NCI-H2196 treated with DMSO at 0.1 percent for 48 hours (cell line): ENCODE data around the gene CCND2.
A peak's percentile ranks its signal among the peaks of the same experiment; 100 is the strongest.

Experiments used
- DNase-seq: peaks from one replicate; lab custom pipeline; 2025; ENCODE audit not compliant: unreplicated experiment; lab: John Stamatoyannopoulos, UW

Gene CCND2

DNA sequence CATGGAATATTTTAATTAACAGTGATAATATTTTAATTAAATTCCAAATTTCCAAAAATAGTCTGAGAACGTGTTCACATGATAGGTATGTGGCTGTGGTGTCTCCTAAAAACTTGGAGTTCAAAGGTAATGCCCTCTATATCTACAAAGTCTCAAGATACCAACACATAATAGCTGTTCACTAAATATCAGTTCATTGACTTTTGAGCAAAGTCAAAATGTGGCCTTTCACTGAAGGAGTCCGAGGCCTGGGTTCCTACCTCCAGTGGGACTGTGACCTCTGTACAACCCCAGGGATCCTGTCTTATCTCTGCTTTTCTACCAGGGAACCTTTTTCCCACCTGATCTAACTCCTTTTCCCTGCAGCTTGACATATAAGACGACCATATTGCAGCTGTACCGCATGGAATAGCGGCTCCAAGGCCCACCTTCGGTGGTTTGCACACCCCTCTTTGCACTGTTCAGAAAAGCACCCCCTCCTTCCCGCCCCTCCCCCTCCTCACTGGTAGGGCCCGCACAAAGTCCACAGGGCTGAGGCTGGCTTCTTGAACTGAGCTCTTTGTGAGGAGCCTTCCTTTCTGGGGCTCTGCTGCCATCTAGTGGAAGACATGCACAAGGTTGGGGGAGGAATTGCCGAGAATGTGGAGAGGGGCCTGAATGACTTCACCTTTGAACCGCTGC lies 3.1 kb downstream of the CCND2 start:
- DNase-seq, result peak; percentile 50

DNA sequence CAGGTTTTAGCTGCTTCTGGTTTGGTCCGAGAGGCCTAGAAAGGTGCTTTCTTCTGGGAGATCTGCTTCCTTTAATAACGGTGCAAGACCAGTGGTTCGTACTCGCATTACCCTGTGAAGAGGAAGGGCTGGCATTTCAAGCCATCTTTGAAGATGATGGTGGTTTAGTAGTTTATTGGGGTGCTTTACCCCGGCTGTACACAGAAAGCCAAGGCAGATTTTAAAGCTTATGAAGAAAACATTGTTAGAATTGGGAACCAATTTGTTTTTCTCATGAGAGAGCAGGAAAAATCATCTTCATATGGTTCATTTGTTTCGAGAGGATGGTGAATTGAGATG lies 3.6 kb downstream of the CCND2 start:
- no peak for DNase-seq

DNA sequence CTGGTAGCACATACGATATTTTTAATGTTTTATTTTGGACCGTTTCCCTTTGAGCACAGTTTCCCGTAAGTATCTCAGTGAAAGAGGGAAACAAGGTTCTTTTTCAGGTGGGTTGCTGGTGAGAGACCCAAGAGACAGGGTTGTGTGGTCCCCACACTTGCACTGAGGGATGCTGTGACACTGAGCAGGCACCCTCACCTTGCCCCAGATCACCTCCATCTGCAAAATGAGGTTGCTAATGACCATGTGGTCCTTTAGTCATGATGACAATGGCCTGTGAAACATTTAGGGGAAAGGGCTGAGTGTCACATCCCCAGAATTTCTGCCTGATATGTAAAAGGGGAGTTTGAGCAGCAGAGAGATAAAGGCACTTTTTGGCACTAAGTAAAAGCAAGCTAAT lies 4.3 kb downstream of the CCND2 start:
- DNase-seq, result no peak

DNA sequence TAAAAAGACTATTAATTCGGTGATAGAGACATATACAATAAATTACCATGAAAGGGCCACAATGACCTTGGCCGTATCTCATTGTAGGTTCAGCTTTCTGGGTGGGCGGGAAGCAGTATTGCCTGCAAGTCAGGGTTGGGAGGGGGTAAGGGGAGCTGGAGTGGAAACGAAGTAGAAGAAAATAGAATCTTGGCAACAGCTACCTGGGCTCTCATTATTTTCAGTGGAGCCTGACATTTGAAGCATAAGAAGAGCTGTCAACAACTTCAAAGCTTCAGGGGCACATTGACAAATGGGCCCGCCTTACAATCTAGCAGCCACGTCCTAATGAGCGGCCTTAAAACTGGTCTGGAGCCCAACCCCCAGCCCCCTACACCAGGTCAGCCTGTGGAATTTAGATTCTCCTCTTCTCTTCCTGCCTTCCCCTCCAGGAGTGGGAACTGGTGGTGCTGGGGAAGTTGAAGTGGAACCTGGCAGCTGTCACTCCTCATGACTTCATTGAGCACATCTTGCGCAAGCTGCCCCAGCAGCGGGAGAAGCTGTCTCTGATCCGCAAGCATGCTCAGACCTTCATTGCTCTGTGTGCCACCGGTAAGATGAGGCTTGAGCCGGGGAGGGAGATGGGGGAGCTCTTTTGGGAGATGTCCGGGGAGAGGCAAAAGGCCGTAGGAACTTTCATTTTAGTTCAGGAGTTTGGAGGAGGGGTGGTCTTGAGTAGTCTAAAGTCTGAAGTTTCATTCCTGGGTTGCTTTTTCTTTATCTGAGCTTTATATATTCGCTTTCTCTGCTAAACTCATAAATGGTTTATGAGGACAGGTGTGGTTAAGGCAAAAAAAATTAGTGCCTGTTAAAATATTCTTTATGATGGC lies 5.0 kb downstream of the CCND2 start:
- no peak for DNase-seq

DNA sequence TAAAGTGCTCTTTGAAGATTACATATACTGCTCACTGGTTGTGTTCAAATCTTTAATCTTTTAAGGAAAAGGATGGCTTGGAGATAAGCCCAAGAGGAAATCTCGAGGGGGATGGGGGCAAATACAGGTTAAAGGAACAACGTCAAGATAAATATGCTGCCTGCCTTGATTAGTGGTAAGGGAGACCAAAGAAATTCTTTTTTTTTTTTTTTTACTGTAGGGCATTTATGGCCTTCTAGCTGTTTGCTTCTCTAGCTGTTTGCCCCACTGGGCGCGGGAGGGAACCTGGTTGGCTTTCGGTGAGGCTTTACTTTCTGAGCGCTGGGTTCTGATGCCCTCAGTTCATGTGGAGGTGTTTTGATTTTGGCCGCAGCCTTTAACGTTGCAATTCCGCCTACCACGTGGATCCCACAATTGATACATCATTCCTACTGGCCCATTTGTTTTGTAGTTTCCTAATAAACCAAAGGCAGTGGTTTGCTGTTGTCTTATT lies 5.7 kb downstream of the CCND2 start:
- no peak for DNase-seq

DNA sequence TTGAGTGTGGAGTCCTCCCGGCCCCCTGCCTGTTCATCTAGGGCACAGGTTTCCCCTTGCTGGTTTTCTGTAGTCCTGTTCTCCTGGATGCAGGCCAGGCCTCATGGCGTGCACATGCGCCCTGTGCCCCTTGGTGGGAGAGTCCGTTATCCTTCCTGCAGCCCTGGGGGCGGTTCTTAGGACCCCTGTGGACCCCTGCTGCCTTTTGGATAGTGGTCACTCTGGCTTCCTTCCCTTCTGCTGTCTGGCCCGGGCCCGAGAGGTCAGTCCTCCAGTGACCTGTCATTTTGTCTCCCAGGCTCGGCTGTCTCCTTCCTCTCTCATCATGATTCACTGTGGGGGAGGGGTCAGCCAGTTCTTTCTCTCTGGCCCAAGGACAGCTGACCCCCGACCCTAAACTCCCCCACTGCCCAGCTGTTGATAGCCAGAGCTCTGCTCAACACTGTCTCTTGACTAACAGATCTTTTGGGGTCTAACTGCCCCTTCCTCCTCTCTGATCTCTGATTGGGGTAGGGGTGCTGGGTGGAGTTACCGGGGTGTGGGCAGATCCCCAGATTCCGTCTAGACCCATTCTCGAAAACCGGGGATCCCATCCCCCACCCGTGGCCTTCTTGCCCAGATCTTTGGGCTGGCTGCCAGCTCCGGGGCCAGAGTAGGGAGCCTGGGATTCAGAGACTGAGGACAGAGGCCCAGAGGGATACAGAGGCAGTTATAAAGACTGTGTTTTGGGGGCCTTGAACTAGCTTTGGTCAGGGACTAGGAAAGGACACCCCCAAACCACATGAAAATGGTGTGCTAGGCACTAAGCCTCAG lies 7.0 kb downstream of the CCND2 start:
- DNase-seq, result no peak

DNA sequence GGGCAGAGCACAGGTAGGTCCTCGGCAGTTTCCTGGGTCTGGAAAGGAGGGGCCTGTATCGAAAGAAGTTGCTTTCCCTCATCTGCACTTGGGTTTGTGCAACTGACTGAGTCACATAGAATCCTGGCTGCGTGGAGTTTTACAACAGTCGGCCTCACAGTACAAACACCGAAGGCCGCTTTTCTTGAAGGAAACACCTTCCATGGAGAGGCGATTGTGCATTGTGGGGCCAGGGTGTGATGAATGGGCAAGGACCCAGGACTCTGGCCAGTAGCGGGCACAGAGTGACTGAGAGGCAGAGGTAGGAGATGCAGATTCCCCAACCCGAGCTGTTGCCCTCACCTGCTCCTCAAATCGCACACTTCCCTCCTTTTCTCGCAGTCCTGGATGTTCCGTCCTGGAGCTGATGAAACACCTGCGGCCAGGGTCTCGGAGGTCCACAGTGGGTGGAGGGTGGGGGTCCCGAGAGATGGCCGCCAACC lies 7.7 kb downstream of the CCND2 start:
- DNase-seq, result no peak

DNA sequence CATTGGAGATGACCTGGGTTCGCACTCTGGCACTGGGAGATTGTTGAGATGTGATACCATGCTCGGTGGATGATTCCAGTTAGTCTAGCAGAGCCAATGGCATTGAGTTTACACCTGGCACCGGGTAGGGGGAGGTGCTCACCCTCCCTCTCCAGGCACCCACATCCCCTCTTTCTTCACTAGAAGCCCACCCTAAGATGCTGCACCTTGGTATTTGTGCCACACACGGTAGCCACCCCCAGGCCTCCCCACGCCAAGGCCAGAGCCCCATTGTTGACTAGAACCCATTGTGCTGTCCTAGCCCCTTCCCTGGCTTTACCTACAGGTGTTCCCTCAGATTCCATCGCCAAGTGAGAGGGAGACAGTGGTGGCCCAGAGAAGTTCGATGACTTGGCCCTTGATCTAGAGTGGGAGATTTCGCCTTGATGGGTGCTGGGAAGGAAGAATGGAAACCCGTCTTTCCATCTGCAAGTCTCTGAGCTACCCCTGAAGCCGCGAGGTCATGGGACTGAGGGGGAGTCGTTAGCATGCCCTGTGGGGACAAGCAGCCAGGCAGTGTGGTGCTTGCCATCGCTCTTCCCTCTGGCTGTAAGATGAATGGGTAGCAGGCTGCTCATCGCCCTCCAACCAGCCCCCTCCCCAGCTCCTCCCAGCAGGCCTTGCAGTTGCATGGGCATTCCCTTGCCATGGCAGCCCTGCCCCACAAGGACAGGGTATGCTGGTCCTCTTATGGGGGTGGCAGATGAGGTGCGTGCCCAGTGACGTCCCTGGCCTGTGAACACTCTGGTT lies 8.7 kb downstream of the CCND2 start:
- no peak for DNase-seq

DNA sequence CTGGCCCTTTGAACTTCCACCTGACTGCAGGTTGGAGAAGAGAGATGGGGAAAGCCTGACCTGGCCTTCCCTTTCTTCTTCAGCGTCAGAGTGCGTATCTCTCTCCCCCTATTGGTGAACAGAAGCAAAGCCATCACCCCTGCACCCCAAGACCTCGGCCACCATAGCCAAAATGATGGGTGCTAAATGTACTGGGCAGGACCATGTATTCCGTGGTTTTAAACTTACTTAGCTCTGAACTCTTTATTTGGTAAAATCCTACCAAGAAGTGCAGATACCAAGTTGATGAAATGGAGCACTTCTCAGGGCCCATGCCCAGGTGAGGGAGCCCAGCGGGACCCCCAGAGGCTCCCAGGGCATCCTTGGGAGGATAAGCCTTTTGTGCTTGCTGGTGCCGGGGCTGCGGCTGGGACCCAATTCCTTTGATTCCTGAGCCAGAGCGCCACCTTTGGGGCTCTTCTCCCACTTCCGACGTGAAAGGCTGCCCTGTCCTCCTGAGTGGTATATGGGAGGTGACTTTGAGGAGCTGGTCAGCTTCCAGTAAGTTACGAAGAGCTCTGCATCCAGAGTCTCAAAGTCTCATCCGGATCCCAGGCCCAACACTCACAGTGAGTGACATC lies 9.4 kb downstream of the CCND2 start:
- DNase-seq, result no peak

DNA sequence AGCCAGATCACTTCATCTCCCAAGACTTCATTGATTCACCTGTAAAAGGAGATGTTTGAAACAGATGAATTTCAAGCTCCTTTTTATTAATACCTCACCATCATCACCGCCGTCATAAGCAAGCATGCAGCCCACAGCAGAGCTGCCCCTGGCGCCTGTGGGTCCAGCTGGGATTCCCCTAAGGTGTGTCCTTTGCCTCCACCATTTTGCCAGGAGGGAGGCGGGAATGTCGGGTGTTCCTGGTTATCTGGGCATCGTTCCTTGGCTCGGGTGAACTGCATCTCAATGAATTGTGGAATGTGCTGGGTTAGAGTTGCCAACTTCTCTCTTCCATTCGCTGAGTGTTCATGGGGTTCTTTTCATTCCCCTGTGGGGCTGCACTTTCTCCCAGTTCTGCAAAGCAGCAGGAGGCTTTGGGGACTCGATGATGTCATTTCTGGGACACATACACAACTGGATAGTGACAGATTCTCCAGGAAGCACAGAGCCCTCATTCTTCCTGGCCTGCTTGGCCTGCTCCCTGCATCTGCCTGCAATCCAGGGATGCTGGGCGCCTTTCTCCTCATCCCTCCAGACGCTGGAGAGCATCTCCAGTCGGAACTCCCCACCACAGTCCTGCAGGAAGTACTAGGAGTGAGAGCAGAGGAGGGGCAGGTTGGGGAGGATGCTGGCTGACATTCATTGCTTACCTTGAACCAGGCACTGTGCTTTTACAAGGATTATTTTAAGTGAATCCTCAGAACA lies 10.1 kb downstream of the CCND2 start:
- no peak for DNase-seq

DNA sequence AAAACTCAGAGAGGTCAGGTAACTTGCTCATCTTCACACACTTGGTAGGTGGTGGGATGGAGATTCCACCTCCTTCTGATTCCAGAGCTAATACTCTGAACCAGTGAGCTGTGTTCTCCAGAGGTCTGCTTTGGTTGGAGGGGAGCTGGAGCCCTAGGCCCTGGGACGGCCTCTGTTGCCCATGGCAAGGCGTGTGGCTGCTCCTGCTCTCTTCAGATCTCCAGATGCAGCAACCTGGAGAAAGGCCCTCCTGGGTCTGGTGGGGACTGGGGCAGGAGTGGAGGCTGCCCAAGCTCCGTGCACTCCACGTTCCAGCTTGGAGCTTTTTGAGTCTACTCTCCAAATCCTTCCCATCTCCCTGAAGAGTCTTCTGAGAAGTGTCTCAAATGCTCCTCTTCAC lies 10.7 kb downstream of the CCND2 start:
- no peak for DNase-seq

DNA sequence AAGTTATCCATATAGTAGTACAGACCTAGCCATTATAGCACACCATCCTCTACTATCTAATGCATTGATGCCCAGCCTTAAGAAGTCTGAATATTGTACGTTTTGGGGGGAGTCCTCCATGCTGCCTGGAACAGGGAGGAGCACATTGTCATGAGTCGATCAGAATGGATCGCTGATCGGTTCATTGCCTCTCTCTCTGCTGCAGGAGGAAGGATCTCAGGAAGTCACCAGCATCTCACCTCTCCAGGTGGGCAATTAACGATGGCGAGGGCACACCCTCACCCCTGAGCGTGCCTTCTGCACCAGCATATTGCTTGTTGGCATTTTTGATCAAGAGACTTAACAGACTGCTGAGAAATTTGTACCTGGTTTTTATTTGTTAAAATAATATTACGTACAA lies 11.5 kb downstream of the CCND2 start:
- DNase-seq, result no peak

DNA sequence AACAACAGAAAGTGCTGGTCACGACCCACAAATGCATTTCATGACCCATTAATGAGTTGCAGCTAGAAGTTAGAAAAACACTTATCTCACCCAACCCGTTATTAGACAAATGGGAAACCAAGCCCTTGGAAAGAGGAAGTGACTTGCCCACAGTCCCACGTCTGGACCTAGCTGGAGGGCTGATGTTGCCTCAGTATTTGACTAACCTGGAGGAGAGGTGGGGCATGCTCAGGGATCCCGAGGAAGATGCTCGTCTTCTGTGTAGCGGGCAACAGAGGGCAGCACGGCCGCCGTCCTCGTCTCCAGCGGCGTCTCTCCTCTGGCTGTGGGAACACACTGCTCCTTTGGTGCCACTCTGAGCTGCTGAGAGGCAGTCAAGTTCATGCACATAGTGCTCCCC lies 12.7 kb downstream of the CCND2 start:
- DNase-seq, result no peak

DNA sequence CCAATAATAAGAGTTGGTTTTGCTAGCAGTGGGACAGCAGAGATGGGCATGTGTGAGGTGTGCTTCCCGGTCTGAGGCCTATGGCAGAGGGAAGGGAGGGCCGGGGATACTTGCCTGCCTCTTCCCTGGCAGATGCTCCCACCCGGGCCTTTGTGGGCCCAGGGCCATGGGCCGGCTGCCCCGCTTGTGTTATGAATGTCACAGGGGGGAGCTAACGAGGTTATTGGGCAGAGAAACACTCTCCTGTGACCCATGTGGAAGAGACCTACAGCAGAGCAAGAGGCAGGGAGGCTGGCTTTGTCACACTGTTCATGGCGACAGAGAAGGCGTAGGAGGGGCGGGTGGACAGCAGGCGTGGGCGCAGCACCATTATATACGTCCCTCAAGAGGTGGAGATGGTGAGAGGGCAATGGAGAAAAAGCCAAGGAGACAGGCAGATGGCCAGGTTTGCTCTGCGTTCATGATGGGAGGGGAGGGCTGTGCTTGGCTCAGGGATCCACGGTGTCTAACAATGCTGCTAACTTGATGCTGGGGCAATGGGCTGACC lies 13.3 kb downstream of the CCND2 start:
- DNase-seq, result no peak

DNA sequence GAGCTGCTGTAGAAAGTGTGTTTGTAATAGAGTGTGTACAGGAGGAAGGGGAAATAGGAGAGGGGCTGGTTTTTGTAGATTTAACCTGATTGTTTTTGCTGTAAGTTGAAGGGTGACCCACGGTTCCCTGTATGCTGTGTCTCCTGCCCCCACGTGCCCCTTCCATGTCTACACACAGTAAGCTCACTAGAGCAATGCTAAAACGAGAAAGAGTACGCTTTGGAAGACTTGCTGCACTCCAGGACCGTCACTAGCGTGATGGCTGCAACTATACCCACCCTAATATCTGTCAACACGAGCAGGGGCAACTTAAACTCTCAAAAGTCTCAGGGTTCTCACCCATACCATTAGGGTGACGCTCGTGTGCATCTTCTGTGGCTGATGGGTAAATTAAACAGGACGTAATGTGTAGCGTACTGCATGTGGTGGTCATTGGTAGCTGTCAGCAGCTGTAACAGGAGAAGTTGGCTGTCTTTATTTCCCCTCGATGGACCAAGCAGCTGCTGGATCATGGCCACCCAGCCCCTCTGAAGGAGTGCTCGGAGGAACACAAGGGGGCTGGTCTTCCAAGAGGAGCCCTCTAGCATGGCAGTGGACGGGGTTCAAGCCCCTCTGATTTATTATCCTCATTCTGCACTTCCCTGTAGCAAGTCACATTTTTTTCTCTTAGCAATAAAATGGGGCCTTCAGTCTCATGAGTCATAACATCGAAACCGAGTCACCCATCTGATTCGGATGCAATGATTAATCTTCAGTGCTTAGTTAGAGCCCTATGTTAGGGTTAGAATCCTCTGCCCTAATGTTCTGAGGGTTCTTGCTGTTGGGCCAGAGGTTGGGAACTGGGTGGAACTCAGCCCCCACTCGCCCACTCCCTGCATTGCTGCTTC lies 14.0 kb downstream of the CCND2 start:
- DNase-seq, result no peak

DNA sequence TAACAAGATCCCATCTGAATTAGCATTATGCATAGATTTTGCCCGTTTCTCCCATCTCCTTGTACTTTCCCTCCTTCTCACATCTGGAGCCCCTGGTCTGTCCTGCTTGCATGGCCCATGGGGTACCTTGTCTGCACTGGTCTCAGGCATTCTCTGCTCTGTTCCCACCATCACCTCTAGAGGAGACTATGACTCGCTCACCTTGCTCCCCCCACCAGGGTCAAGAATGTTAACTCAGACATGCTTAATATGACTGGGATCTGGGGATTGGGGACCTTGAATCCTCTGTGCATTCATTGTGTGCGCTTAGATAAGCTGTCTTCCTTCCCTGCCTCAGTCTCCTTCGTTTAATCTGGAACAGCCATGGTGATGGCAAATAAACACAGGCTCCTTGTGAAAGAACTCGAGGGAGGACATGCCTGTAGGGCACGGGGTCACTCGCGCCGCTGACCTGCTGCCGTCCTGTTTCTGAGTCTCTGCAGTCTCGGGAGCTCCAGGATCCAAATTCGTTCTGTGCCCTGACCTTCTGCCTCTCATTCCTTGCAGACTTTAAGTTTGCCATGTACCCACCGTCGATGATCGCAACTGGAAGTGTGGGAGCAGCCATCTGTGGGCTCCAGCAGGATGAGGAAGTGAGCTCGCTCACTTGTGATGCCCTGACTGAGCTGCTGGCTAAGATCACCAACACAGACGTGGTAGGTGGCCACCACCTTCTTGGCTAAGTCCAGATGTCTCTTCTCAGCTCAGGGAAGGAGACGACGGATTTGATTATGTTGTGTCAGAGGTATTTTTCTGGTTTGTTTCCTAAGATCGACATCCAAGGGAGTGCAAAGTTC lies 15.0 kb downstream of the CCND2 start:
- no peak for DNase-seq

DNA sequence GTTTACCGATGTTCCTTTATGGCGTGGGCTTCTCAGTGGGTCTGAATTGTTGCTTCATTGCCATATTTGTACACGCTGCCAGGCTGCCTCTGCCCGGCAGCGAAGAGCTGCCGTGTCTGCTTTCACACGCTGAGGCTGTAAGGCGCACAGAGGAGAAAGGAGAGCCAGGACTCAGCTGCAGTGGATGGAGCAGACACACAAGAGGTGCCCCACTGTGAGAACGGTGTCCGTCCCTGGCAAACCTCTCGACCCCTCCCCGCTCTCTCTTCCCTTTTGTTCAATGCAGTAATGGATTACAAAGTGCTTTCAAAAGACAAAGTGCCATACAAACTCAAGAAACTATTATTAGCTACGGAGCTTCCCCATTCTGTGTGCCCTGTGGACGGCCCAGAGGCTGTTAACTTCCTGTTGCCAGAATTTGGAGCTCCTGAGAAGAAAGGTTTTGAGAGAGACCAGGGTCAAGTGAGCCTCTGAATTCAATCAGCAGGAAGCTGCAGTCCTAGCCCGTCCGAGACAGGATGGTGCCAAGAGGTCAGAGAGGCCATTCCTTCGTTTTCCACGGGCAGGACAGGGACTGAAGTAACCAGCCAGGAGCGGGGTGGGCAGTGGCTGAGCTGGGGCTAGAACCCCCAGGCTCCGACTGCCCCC lies 15.8 kb downstream of the CCND2 start:
- no peak for DNase-seq
